GM18508 (cell line): ENCODE results near the gene TP53TG3F.
"Not testable (repeated sequence)": the region's sequence is repeated elsewhere in the genome, so short reads cannot be mapped to it uniquely, and the experiment has no call there.

Experiments used
- ATAC-seq: cut with Tn5 transposase; IDR thresholded peaks from one replicate; pipeline ENCODE4 v1.9.1; 2021; ENCODE audit warnings: moderate number of reproducible peaks; ENCODE audit not compliant: insufficient read depth, unreplicated experiment

TP53TG3F gene

GRCh38 chr16:33459312-33459711 is at the start of gene TP53TG3F:
TP53TG3F (plus strand) TSS chr16:33459612; CDS start chr16:33459680, 68 bp downstream.
- ATAC-seq = not testable (repeated sequence)

DNA sequence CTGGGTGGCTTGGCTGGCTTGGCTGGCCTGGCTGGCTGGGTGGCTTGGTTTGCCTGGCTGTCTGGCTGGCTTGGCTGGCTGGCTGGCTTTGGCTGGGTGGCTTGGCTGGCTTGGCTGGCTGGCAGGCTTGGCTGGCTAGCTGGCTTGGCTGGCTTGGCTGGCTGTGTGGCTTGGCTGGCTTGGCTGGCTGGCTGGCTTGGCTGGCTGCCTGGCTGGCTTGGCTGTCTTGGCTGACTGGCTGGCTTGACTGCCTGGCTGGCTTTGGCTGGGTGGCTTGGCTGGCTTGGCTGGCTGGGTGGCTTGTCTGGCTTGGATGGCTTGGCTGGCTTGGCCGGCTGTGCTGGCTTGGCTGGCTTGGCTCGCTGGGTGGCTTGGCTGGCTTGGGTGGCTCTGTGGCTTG is 32.2 kb downstream of the TP53TG3F start:
- not testable (repeated sequence) for ATAC-seq

DNA sequence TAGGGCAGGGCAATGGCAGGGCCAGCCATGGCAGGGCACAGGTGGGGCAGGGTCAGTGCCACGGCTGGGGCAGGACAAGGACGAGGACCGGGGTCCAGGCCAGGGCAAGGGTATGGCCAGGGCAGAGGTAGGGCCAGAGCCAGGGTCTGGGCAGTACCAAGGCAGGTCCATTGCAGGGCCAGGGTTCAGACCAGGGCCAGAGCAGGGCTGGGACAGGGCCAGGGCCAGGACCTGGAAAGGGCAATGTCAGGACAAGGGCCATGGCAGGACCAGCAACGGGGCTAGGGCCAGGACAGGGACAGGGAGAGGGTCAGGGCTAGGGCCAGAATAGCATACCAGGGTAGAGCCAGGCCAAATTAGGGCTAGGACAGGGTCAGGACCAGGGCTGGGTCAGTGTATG is 47.8 kb downstream of the TP53TG3F start:
- not testable (repeated sequence) for ATAC-seq

DNA sequence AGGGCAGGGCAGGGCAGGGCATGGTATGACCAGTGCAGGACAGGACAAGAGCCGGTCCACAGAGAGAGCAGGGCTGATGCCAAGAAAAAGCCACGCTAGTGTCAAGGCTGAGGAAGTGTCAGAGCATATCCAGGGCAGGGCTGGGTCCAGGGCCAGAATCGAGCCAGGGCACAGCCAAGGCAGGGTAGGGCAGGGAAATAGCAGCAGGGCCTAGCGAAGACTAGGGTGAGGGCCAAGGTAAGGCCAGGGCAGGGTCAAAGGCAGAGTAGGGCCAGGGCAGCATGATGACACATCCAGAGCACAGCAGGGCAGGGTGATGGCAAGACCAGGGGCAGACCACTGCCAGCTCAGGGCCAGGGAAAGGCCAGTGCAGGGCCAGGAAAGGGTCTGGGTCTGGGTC is 49.7 kb downstream of the TP53TG3F start:
- not testable (repeated sequence) for ATAC-seq

GRCh38 chr16:33509906-33510305 is 50.5 kb downstream of the TP53TG3F start:
- not testable (repeated sequence) for ATAC-seq
